Astrocyte (in vitro differentiated cells and primary cell): Measurements from ENCODE around the gene CTTNBP2.

Source experiments
- CTCF ChIP-seq: IDR thresholded peaks from 2 replicates; pipeline ENCODE4 v1.5.1; 2011; ENCODE audit warnings: low read depth, mild to moderate bottlenecking, inconsistent platforms, low read length, moderate library complexity; ENCODE audit not compliant: insufficient read depth
- EZH2 ChIP-seq: IDR thresholded peaks from 2 replicates; pipeline ENCODE4 v1.6.1; 2012; ENCODE audit warnings: mild to moderate bottlenecking, low read length, inconsistent platforms; ENCODE audit not compliant: insufficient read depth

DNA sequence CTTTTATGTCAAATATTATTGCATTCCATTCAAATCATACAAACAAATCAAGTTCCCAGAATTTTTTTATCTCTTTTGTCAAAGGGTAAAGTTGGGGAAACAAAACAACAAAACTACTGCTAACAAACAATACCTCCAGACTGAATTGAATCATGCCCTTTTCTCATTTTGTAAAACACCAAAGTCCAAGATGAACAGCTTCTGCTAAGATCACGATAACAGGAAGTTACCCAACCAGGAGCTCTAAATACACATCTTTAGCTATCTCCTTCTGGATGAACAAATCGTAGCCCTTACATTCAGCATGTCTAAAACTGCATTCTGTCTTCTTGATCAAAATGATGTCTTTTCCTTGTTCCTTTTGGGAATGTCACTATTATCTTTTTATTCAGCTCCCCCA is 97.4 kb downstream of the CTTNBP2 start:
- TF ChIP-seq CTCF, result no peak
- TF ChIP-seq EZH2, result no peak
